ENCODE data around the gene SLC6A6.
"Not testable (repeated sequence)": the region's sequence is repeated elsewhere in the genome, so short reads cannot be mapped to it uniquely, and the experiment has no call there.

Gene SLC6A6

GRCh38 chr3:14397940-14398796 is 4.2 kb upstream of the SLC6A6 start:
- no peak for DNase-seq (ENCODE audit: low read depth in 2 of 2)

DNA sequence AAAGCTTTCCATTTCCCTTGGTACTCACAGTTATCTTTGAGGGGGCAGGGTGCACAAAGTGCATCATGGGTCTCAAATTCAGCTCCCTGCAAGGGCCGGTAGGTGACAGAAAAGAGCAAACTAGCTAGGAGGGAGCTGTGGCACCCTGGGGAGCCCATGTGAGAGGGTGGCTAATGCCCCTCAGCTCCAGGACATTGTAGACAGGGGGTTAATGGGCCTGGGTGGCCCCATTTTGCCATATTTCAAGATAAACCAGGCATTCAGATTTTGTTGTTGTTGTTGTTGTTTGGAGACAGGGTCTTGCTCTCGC is 3.7 kb upstream of the SLC6A6 start:
- no peak for DNase-seq (ENCODE audit: low read depth in 2 of 2)

DNA sequence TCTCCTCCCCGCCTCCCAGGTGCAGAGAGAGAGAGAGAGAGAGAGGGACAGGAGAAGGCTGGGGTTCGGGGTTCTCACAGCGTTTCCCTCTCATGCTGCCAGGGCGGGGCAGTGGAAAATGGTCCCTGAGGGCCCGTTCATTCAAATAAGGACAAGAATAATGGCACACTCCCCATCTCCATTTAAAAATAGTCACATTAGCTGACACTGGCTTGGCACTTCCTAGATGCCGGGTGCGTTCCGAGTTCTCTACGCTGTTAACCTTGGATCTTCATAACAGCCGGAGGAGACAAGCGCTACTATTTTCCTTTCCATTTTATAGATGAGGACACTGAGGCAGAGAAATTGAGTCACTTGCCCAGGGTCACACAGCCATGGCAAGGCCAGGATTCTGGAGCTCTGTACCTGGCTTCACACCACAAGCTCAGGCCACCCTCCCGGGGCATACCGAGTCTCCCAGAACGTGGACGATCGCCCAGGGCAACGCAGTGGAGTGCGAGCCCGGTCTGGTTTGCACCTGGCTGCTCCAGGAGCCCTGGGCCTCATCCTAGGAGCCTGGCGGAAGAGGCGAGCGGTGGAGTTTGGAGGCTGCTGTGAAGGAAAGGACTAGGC is 608 bp upstream of the SLC6A6 start:
- DNase-seq (ENCODE audit: low read depth in 2 of 2): no peak

DNA sequence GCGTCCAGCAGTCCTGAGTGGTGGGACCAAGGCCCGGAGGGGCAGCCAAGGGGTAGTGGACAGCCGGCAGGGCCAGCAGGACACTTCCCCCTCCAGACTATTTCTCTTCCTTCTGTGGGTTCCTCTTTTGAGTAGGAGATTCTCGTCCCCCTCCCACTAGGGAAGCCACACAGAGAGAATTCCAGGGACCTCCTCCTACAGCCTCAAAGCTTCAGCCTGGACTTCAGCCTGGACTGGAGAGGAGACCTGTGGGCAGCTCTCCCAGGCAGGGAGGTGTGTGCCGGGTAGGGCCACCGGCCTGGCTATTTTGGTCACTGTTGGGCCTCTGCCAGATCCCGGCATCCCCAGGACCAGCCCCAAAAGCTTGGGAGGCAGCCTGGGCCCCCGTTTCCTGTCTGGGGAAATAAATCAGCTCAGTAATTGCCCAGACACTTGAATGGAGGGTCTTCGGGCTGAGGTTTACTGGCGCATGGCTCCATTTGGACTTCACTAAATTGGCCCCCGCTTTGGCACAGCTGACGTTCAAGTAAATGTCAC is 1.3 kb downstream of the SLC6A6 start:
- DNase-seq (ENCODE audit: low read depth in 2 of 2): no peak

DNA sequence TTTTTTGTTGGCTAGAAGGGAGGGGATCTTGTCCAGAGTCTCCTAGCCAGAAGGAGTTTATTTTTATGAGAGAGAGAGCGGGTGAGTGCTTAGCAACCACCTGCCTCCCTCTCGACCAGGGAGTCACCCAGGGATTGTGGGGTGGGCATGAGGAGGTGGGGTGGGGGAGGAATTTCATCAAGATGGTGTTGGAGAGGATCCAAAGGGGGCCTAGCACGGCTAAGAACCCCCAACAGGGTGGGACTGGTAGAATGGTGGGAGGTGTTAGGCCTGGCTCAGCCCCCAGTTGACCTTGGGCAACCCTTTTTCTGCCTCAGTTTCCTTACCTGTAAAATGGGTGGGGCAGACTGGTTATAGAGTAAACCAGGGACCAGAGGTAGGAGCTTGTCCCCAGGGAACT is 1.8 kb downstream of the SLC6A6 start:
- DNase-seq (ENCODE audit: low read depth in 2 of 2): no peak

GRCh38 chr3:14404631-14405359 is 2.4 kb downstream of the SLC6A6 start:
- DNase-seq (ENCODE audit: low read depth in 2 of 2): no peak

DNA sequence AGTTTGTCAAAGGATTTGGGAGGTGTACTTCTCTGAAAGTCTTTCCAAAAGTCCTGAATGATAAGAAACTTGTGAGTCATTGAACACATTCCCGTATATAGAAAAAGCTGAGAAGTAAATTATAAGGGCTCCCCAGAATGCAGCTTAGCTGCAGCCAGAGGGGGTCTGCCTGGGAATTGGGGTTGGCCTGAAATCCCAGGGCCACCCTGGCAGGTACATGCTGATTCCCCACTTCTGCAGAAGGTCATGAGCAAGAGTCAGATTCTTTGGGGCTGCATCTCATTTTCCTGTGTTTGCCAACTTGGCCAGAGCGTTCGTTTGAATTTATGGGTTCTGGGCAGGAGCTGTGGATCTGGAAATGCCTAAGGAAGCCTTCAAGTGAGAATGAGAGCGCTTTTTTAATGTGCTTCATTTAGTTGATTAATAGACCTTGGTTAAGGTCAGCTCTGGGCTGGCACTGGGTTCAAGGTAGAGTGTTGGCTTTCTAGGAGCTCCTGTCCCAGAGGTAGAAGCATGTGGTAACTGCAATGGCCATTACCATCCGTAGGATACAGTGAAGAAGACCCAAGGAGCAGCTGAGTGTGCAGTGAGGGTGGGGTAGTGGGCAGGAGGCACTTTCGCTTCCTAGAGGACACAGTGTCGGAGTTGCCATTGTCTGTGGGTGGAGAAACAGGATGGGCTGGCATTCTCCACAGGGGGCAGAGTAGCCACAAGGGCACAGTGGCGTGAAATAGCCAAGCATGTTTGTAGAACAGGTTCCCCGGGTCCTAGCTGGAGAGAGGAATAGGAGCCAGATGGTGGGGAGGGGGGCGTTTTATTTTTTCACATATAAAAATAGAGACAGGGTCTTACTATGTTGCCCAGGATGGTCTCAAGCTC is 3.2 kb downstream of the SLC6A6 start:
- DNase-seq (ENCODE audit: low read depth in 2 of 2): no peak

GRCh38 chr3:14406336-14406735 is 3.9 kb downstream of the SLC6A6 start:
- no peak for DNase-seq (ENCODE audit: low read depth in 2 of 2)

GRCh38 chr3:14406766-14407165 is 4.4 kb downstream of the SLC6A6 start:
- DNase-seq (ENCODE audit: low read depth in 2 of 2): no peak

DNA sequence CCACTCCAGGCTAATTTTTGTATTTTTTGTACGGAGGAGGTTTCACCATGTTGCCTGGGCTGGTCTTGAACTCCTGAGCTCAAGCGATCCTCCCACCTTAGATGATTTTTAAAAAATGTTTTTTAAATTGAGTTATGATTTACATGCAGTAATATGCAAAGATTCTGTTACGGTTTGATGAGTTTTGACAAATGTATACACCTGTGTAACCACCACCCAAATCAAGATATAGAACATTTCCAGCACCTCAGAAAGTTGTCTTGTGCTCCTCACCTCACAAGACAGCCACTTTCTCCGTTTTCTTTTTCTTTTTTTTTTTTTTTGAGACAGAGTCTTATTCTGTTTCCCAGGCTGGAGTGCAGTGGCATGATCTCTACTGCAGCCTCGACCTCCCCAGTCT is 4.8 kb downstream of the SLC6A6 start:
- DNase-seq (ENCODE audit: low read depth in 2 of 2): no peak

DNA sequence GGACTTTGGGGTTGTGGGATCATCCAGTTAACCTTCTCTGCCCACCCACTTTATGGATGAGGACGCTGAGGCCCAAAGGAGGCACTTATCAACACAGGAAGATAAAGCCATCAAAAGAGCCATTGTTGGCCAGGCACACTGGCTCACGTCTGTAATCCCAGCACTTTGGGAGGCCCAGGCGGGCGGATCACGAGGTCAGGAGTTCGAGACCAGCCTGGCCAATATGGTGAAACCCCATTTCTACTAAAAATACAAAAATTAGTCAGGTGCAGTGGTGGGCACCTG is 7.3 kb downstream of the SLC6A6 start:
- not testable (repeated sequence) for DNase-seq (ENCODE audit: low read depth in 2 of 2)

DNA sequence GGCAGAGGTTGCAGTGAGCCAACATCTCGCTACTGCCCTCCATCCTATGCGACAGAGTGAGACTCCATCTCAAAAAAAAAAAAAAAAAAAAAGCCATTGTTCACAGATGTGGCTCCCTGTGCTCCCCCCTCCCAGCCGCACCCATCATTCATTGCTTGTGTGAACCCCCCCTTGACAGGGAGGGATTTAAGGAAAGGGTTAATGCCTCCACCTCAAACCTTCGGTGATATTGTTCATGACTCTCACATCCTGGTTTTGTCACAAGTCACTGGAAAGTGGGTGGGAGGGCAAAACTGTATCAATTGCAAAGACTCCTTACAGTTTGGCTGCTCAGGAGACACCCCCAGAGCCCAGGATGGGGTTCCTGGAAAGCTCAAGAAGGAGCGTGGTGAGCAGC is 7.7 kb downstream of the SLC6A6 start:
- DNase-seq (ENCODE audit: low read depth in 2 of 2): no peak

DNA sequence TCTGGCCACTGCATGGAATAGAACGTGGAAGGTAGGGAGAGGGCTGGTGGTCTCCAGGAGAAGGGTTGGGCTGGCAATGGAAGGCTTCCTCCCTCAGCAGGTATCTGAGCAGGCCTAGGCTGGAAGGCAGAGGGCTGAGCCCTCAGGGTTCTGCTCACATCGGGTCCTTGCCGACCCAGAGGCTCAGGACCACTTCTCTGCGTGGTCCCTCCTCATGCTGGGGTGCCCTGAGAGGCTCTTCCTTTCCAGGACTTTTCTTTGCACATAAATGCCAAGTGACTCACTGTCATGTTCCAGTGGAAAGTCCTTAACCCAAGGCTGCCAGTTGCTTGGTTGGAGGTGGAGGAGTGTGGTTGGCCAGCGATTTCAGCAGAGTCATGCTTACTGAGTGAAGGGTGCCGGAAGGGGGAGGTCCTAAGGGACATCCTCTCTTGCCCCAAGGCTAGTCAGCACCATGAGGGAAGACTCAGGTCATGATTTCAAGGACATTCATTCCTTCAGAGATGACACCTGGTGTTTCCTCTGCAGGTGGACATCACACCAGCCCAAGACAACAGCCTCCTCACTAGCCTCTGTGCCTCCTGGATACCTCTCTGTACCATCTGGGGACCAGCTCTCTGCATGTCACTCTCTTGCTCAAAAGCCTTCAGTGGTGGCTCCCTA is 8.2 kb downstream of the SLC6A6 start:
- DNase-seq (ENCODE audit: low read depth in 2 of 2): peak in 1 of 2 experiments; percentile 52

GRCh38 chr3:14411166-14411526 is 8.7 kb downstream of the SLC6A6 start:
- no peak for DNase-seq (ENCODE audit: low read depth in 2 of 2)

DNA sequence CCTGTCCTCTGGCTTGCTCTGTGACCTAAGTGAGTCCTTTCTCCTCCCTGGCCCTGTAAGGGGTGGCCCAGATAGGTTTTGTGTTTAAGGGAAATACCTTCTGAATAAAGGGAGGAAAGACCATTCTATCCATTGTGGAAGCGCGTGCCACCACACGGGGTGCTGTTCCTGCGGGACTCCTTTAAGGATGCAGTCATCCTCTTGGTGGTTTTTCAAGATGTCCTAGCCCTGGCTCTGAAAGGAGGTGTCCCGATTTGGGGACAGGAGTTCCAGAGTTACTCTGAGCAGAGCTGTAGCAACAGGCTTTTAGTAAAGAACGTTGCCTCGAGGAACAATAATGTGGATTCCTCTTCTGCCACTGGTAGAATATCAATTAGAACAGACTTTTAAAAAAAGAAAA is 9.6 kb downstream of the SLC6A6 start:
- DNase-seq (ENCODE audit: low read depth in 2 of 2): no peak

GRCh38 chr3:14412831-14413380 is 10.5 kb downstream of the SLC6A6 start:
- DNase-seq (ENCODE audit: low read depth in 2 of 2): no peak

DNA sequence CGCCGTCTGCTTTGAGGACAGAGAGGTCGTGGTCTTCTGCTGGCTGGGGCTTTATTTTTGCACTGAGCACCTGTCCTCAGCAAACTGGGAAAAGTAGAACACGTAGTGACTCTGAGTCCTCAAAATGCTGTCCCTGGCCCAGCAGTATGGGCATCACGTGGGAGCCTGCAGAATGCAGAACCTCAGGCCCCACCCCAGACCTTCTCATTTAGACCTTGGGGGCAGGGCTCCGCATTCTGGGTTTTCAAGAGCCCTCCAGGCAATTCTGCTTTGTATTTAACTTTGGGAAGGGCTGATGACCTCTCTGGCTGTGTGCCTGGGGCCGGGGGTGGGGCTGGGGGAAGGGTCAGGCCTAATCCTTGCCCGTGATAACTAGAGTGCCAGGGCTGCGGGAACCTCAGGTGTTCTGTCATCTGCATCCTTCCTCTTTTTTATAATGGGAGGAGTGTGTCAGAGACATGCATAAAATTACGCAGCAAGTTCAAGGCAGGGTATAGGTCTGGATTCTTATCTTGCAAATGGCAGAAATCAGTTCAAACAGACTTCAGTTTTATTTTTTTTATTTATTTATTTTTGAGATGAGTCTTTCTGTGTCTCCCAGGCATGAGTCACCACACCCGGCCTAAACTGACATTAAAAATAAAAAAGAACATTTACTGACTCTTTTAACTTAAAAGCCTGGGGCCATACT is 11.1 kb downstream of the SLC6A6 start:
- no peak for DNase-seq (ENCODE audit: low read depth in 2 of 2)

DNA sequence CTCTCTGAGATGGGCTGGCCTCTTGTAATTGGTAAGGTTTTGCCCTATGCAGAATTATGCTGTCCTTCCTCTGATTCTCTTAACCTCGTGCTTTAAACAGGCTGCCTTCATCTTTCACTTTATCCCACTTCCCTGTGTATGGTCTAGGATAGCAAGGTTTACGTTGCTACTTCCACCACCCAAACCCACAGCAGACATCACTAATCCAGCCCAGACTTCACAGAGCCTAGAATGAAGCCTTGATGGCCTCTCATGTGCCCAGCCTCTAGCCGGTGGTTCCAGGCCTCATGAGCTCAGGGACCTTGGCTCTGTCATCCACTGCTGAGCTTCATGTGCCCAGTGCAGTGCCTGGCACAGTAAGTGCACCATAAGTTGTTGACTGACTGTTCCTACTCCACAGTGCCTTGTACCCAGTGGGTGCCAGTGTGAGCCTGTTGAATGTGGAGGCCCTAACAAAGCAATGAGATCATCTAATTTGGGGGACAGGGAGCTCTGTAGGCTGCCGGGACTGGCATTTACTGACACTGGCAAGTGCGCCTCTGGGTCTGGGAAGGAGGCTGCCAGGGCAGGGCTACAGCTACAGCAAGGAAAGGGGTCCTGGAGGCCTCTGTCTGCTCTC is 12.5 kb downstream of the SLC6A6 start:
- no peak for DNase-seq (ENCODE audit: low read depth in 2 of 2)

- no peak for DNase-seq (ENCODE audit: low read depth in 2 of 2)
These were observed 13.1 kb downstream of the SLC6A6 start for GRCh38 chr3:14415501-14415900.

- no peak for DNase-seq (ENCODE audit: low read depth in 2 of 2)
These were observed 14.0 kb downstream of the SLC6A6 start for GRCh38 chr3:14416453-14416852.
